ENCODE results near the gene NTN5. TPM values are rescaled to one million over a fixed set of nuclear protein-coding genes. Genes with fewer than 3 reads are reported as not detected.
A peak's percentile ranks its signal among the peaks of the same experiment; 100 is the strongest.

The NTN5 gene
- total RNA-seq, 2 donors from 2014 or later = 0.54 to 2.8 TPM

GRCh38 chr19:48654299-48655059 is 18.3 kb downstream of the NTN5 start:
- ATAC-seq (ENCODE audit: insufficient number of reproducible peaks, low FRiP score, low read depth) (no peak), DNase-seq (ENCODE audit: low spot score) (no peak)
- H3K4me3 ChIP-seq = no peak overlapping the region
- H3K9me3 ChIP-seq = no peaks in the 10 kb centered on the region
- H3K27ac ChIP-seq = no peak overlapping the region
- TF ChIP-seq CTCF (IDR thresholded peaks at IDR 0.05) = no peak
- H3K4me1 ChIP-seq (ENCODE audit: control insufficient read depth in 1 of 2, low read depth in 2 of 2) = no peaks in the 10 kb centered on the region
- no peaks in the 10 kb centered on the region for H3K27me3 ChIP-seq (replicated peaks; ENCODE audit: insufficient read depth)
- no peaks in the 10 kb centered on the region for H3K36me3 ChIP-seq

- Histone ChIP-seq H3K9me3 (no peaks in the 10 kb centered on the region), H3K27me3 (replicated peaks; ENCODE audit: insufficient read depth) (no peaks in the 10 kb centered on the region), H3K36me3 (no peaks in the 10 kb centered on the region), H3K4me3 (no peak overlapping the region), H3K27ac (no peak overlapping the region), H3K4me1 (ENCODE audit: control insufficient read depth in 1 of 2, low read depth in 2 of 2) (no peaks in the 10 kb centered on the region)
- ATAC-seq (ENCODE audit: insufficient number of reproducible peaks, low FRiP score, low read depth) (no peak), DNase-seq (ENCODE audit: low spot score) (no peak)
- no peak for TF ChIP-seq CTCF (IDR thresholded peaks at IDR 0.05)
These were observed 21.2 kb downstream of the NTN5 start for GRCh38 chr19:48651683-48652048.

- TF ChIP-seq CTCF (IDR thresholded peaks at IDR 0.05) = no peak
These were observed 21.7 kb downstream of the NTN5 start for GRCh38 chr19:48650974-48651682.

GRCh38 chr19:48648134-48648533 is 24.7 kb downstream of the NTN5 start:
- no peak for DNase-seq (ENCODE audit: low spot score)
- no peak for ATAC-seq (ENCODE audit: insufficient number of reproducible peaks, low FRiP score, low read depth)
- no peaks in the 10 kb centered on the region for H3K27me3 ChIP-seq (replicated peaks; ENCODE audit: insufficient read depth)
- H3K36me3 ChIP-seq = no peaks in the 10 kb centered on the region
- no peak overlapping the region for H3K27ac ChIP-seq
- no peak overlapping the region for H3K4me3 ChIP-seq
- no peaks in the 10 kb centered on the region for H3K9me3 ChIP-seq
- peaks cover 6 to 17% of the 10 kb centered on the region in 2 donors for H3K4me1 ChIP-seq (ENCODE audit: control insufficient read depth in 1 of 2, low read depth in 2 of 2)
- TF ChIP-seq CTCF (IDR thresholded peaks at IDR 0.05) = no peak

More at GRCh38 chr19:48650974-48651682, 21.7 kb downstream of the NTN5 start:
- Histone ChIP-seq H3K36me3 (no peaks in the 10 kb centered on the region), H3K4me1 (ENCODE audit: control insufficient read depth in 1 of 2, low read depth in 2 of 2) (no peaks in the 10 kb centered on the region), H3K27me3 (replicated peaks; ENCODE audit: insufficient read depth) (no peaks in the 10 kb centered on the region), H3K27ac (no peak overlapping the region), H3K4me3 (no peak overlapping the region), H3K9me3 (no peaks in the 10 kb centered on the region)
- no peak for ATAC-seq (ENCODE audit: insufficient number of reproducible peaks, low FRiP score, low read depth)
- no peak for DNase-seq (ENCODE audit: low spot score)

GRCh38 chr19:48646722-48647216 is 26.0 kb downstream of the NTN5 start:
- Histone ChIP-seq H3K9me3 (no peaks in the 10 kb centered on the region), H3K4me3 (peak overlapping the region; percentile 84), H3K27me3 (replicated peaks; ENCODE audit: insufficient read depth) (no peaks in the 10 kb centered on the region), H3K27ac (peak overlapping the region; percentile 85 to 88), H3K36me3 (no peaks in the 10 kb centered on the region), H3K4me1 (ENCODE audit: control insufficient read depth in 1 of 2, low read depth in 2 of 2) (peaks cover 6 to 17% of the 10 kb centered on the region in 2 donors)
- no peak for ATAC-seq (ENCODE audit: insufficient number of reproducible peaks, low FRiP score, low read depth)
- no peak for DNase-seq (ENCODE audit: low spot score)
- no peak for TF ChIP-seq CTCF (IDR thresholded peaks at IDR 0.05)

Data from thoracic aorta (tissue), 2 donors.